HG02938 (cell line): ENCODE measurements around the gene PIGR.
A peak's percentile ranks its signal among the peaks of the same experiment; 100 is the strongest.
"Not testable (repeated sequence)": the region's sequence is repeated elsewhere in the genome, so short reads cannot be mapped to it uniquely, and the experiment has no call there.

Source experiments
- ATAC-seq: cut with Tn5 transposase; IDR thresholded peaks from one replicate; pipeline ENCODE4 v1.9.1; 2021; ENCODE audit warnings: mild to moderate bottlenecking, moderate library complexity; ENCODE audit not compliant: unreplicated experiment

The PIGR gene

GRCh38 chr1:206935491-206936067 is 10.7 kb downstream of the PIGR start:
- no peak for ATAC-seq

- ATAC-seq: no peak
These were observed 12.8 kb downstream of the PIGR start for GRCh38 chr1:206933333-206933945.

GRCh38 chr1:206932177-206932576 is 14.1 kb downstream of the PIGR start:
- ATAC-seq: no peak

GRCh38 chr1:206931709-206932108 is 14.6 kb downstream of the PIGR start:
- ATAC-seq: no peak

GRCh38 chr1:206930210-206930798 is 16.0 kb downstream of the PIGR start:
- peak; percentile 55 for ATAC-seq

GRCh38 chr1:206929524-206929923 is 16.7 kb downstream of the PIGR start:
- no peak for ATAC-seq

- no peak for ATAC-seq
These were observed 20.0 kb downstream of the PIGR start for GRCh38 chr1:206926286-206926685.

GRCh38 chr1:206925106-206925736 is 21.0 kb downstream of the PIGR start:
- peak; percentile 59 for ATAC-seq

- peak; percentile 13 for ATAC-seq
These were observed 21.6 kb downstream of the PIGR start for GRCh38 chr1:206924592-206925105.

- ATAC-seq: not testable (repeated sequence)
These were observed 22.2 kb downstream of the PIGR start for GRCh38 chr1:206923961-206924557.

- peak; percentile 38 for ATAC-seq
These were observed 23.0 kb downstream of the PIGR start for GRCh38 chr1:206923009-206923960.

- ATAC-seq: no peak
These were observed 23.7 kb downstream of the PIGR start for GRCh38 chr1:206922524-206922923.

- ATAC-seq: no peak
These were observed 24.4 kb downstream of the PIGR start, which contains the start of gene FCMR for GRCh38 chr1:206921772-206922265. Gene FCMR (minus strand): TSS chr1:206921941. CDS start chr1:206921854, 87 bp downstream.

- ATAC-seq: no peak
These were observed 28.2 kb downstream of the PIGR start for GRCh38 chr1:206918076-206918475.

GRCh38 chr1:206916000-206916709 is 30.1 kb downstream of the PIGR start:
- ATAC-seq: no peak

- no peak for ATAC-seq
These were observed 31.1 kb downstream of the PIGR start for GRCh38 chr1:206915030-206915735.

GRCh38 chr1:206913766-206914537 is 32.3 kb downstream of the PIGR start:
- ATAC-seq: no peak
